GM23338 (cell line): ENCODE measurements around the gene BRICD5.

Source experiments
- CREB1 ChIP-seq: fragments of 250-450 bp; sonication (Bioruptor Pico); IDR thresholded peaks from 2 replicates; pipeline ENCODE4 v1.5.0; 2020; ENCODE audit warnings: low read depth, mild to moderate bottlenecking, moderate library complexity
- CTCF ChIP-seq, 2 experiments: fragments of 200-600 bp in 1 of 2; sonication (generic) in 1 of 2; conservative IDR thresholded peaks; 2 replicates each; pipeline versions ENCODE4 v1.5.1 to v1.6.1; 2016 to 2017; ENCODE audit warnings: antibody characterized with exemption in 2 of 2, low read depth in 2 of 2, mild to moderate bottlenecking in 2 of 2, moderate library complexity in 1 of 2
- ETS1 ChIP-seq: IDR thresholded peaks from 2 replicates; pipeline ENCODE4 v1.6.1; 2016; ENCODE audit warnings: antibody characterized with exemption
- EZH2 ChIP-seq: fragments of 200-600 bp; sonication (generic); IDR thresholded peaks from one replicate; pipeline ENCODE4 v1.8.0; 2017; ENCODE audit warnings: antibody characterized with exemption, mild to moderate bottlenecking, low read depth; ENCODE audit not compliant: unreplicated experiment
- EZH2phosphoT487 ChIP-seq: fragments of 200-600 bp; sonication (generic); IDR thresholded peaks from one replicate; pipeline ENCODE4 v1.8.1; 2018; ENCODE audit warnings: antibody characterized with exemption; ENCODE audit not compliant: unreplicated experiment
- POLR2AphosphoS5 ChIP-seq: IDR thresholded peaks from 2 replicates; pipeline ENCODE4 v1.6.1; 2016; ENCODE audit warnings: antibody characterized with exemption, low read depth

GRCh38 chr16:2244301-2244700 is 33.6 kb upstream of the BRICD5 start:
- TF ChIP-seq CTCF (conservative IDR thresholded peaks at IDR 0.05; ENCODE audit: low read depth in 2 of 2) (peak; percentile 26 to 49; a peak in 3 of 4 replicates), CREB1 (no peak), POLR2AphosphoS5 (no peak), EZH2 (no peak), ETS1 (no peak), EZH2phosphoT487 (no peak)
